ENCODE results near the gene SBF1. TPM values are rescaled to one million over a fixed set of nuclear protein-coding genes. Genes with fewer than 3 reads are reported as not detected.

The SBF1 gene
- total and polyA plus RNA-seq, 2 of the 13 experiments (the other 11 are each of a cell fraction or from before 2014, with no cell fraction given) = 31.7 to 40.9 TPM

GRCh38 chr22:50447576-50448551, 27.0 kb downstream of the SBF1 start:
- Histone ChIP-seq H2AFZ (ENCODE audit: low read length) (no peak overlapping the region), H3K4me3 (replicated peaks in 1 of 3; ENCODE audit: insufficient read depth in 1 of 3, low read depth in 2 of 3, low read length in 3 of 3) (no peak overlapping the region), H3K9ac (ENCODE audit: insufficient read depth, low read depth, low read length) (no peak overlapping the region), H3K9me3 (ENCODE audit: low read length) (no peaks in the 10 kb centered on the region), H4K20me1 (ENCODE audit: insufficient read depth, low read length) (peaks cover 4% of the 10 kb centered on the region; the same call in 1 of the 2 replicates), H3K4me1 (ENCODE audit: insufficient read depth, low read length) (no peaks in the 10 kb centered on the region; the same call in 1 of the 2 replicates), H3K79me2 (ENCODE audit: insufficient read depth, low read length) (no peaks in the 10 kb centered on the region), H3K4me2 (ENCODE audit: low read depth, low read length) (no peak overlapping the region), H3K27ac (ENCODE audit: extremely low read length, insufficient read depth, low read length) (no peak overlapping the region), H3K27me3 (ENCODE audit: control insufficient read depth in 1 of 2, insufficient read depth in 2 of 2, low read length in 2 of 2) (no peaks in the 10 kb centered on the region), H3K36me3 (replicated peaks in 1 of 2; ENCODE audit: control insufficient read depth in 1 of 2, insufficient read depth in 2 of 2, low read length in 2 of 2) (peaks cover 20 to 43% of the 10 kb centered on the region in 2 experiments; a peak in 4 of 5 replicates)
- TF ChIP-seq AGO1 (IDR thresholded peaks at IDR 0.05; ENCODE audit: low read depth, low read length, poor library complexity, severe bottlenecking) (peak; percentile 30), RBFOX2 (IDR thresholded peaks at IDR 0.05; ENCODE audit: low read depth, low read length) (no peak), POLR2G (IDR thresholded peaks at IDR 0.05; ENCODE audit: low read depth, low read length) (peak; percentile 51; the same call in 1 of the 2 replicates), AGO2 (optimal IDR thresholded peaks at IDR 0.05; ENCODE audit: low read depth, low read length) (peak; percentile 78)
- TF ChIP-seq, protein P1, sequence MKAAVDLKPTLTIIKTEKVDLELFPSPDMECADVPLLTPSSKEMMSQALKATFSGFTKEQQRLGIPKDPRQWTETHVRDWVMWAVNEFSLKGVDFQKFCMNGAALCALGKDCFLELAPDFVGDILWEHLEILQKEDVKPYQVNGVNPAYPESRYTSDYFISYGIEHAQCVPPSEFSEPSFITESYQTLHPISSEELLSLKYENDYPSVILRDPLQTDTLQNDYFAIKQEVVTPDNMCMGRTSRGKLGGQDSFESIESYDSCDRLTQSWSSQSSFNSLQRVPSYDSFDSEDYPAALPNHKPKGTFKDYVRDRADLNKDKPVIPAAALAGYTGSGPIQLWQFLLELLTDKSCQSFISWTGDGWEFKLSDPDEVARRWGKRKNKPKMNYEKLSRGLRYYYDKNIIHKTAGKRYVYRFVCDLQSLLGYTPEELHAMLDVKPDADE (CRISPR knock-in tag; IDR thresholded peaks at IDR 0.05) = no peak
- WGBS (ENCODE audit: low lambda C conversion rate) = 85% methylated on average over 9 of the region's 27 CpGs
- FAIRE-seq (no peak), DNase-seq (ENCODE audit: low spot score) (no peak), ATAC-seq (peak; percentile 5)
- ChIA-PET POLR2A (no interaction called here), CTCF (ENCODE audit: low intra/inter-chr PET ratio, low total read pairs) (no interaction called here)
- in situ Hi-C loops (cut with HindIII; ENCODE audit: extremely low pct_ligation_motif_present, low pct_unique_long_range_greater_than_20kb) = no loop called here
- no TSS peak for BruUV-seq (replicated peaks)
- intact Hi-C loops (cut with micrococcal nuclease; ENCODE audit: unreplicated experiment) = no loop called here

Measured in HepG2 (cell line).